Left lung (tissue), 10 donors: ENCODE data around the gene TMEM14B. TPM values are rescaled to one million over a fixed set of nuclear protein-coding genes. Genes with fewer than 3 reads are reported as not detected.

Experiments used
- ATAC-seq: fragments of 200-7000 bp; cut with Tn5 transposase; one replicate; pipeline ENCODE4 v1.9.1; 2020; ENCODE audit warnings: moderate library complexity
- DNase-seq, 4 donors: peaks; one replicate each; pipeline ENCODE4 v3.0.0-alpha.2; 2013 to 2020
- H3K27ac ChIP-seq, 2 donors: fragments of 200-600 bp; sonication (generic) in 1 of 2; one replicate each; pipeline versions ENCODE4 v1.5.0 to v1.8.0; 2020 to 2021
- H3K27me3 ChIP-seq, 2 donors: fragments of 200-600 bp; sonication (generic) in 1 of 2; one replicate each; pipeline versions ENCODE4 v1.5.0 to v1.8.0; 2020 to 2021
- H3K36me3 ChIP-seq, 2 donors: fragments of 200-600 bp; sonication (generic) in 1 of 2; one replicate each; pipeline versions ENCODE4 v1.5.0 to v1.8.0; 2020 to 2021
- H3K4me1 ChIP-seq, 2 donors: fragments of 200-600 bp; one replicate each; pipeline ENCODE4 v1.8.0; 2021
- H3K4me3 ChIP-seq, 2 donors: fragments of 200-600 bp; sonication (generic) in 1 of 2; one replicate each; pipeline versions ENCODE4 v1.5.0 to v1.8.0; 2020 to 2021; ENCODE audit warnings: mild to moderate bottlenecking in 1 of 2
- H3K9me3 ChIP-seq, 2 donors: fragments of 200-600 bp; sonication (generic) in 1 of 2; one replicate each; pipeline versions ENCODE4 v1.5.0 to v1.8.0; 2020 to 2021
- CTCF ChIP-seq, 2 donors: fragments of 200-600 bp; sonication (generic) in 1 of 2; IDR thresholded peaks; one replicate each; pipeline versions ENCODE4 v1.5.0 to v1.8.0; 2021; ENCODE audit warnings: antibody characterized with exemption in 2 of 2
- intact Hi-C, 2 donors: fragments of 100-400 bp; cut with DNase I; formaldehyde crosslinking; loops; one replicate each; pipeline versions ENCODE4 v1.11.2 to v1.14.2; 2022
- polyA plus RNA-seq, 6 donors: library from polyadenylated mRNA; unstranded; fragments of 120-200 nt; gene quantifications; one replicate each; pipeline ENCODE4 v1.2.1, GENCODE V29; 2013; ENCODE audit not compliant: insufficient read length in 6 of 6
- total RNA-seq, 2 donors: library from RNA; stranded (reverse); fragmentation: NEBNext Ultra II Directional; extraction: Animal tissue kit (Norgen Biotek cat#: 25700); gene quantifications; one replicate each; pipeline ENCODE4 v1.2.1, GENCODE V29; 2021
- donor health status: DM: no; HTN: yes; CAD: no.
- donor health status: DM: no; HTN: no; CAD: no.

The TMEM14B gene
- total and polyA plus RNA-seq, 8 donors, result 71.1 to 117 (median 103) TPM

- DNase-seq (no peak), ATAC-seq (no peak)
- Histone ChIP-seq H3K4me3 (no peak overlapping the region), H3K9me3 (no peaks in the 10 kb centered on the region), H3K4me1 (no peaks in the 10 kb centered on the region), H3K27ac (no peak overlapping the region), H3K36me3 (peaks cover 0 to 38% of the 10 kb centered on the region in 2 donors), H3K27me3 (no peaks in the 10 kb centered on the region)
- no peak for TF ChIP-seq CTCF (IDR thresholded peaks at IDR 0.05)
- intact Hi-C loops, result no loop called here
These were observed 23.8 kb downstream of the TMEM14B start for GRCh38 chr6:10771371-10771894.

GRCh38 chr6:10778230-10778629, 30.6 kb downstream of the TMEM14B start:
- no peaks in the 10 kb centered on the region for H3K9me3 ChIP-seq
- H3K27me3 ChIP-seq, result no peaks in the 10 kb centered on the region
- no peak for TF ChIP-seq CTCF (IDR thresholded peaks at IDR 0.05)
- no peaks in the 10 kb centered on the region for H3K4me1 ChIP-seq
- ATAC-seq, result no peak
- H3K27ac ChIP-seq, result no peak overlapping the region
- no peak overlapping the region for H3K4me3 ChIP-seq
- H3K36me3 ChIP-seq, result peaks cover 0 to 18% of the 10 kb centered on the region in 2 donors
- intact Hi-C loops, result no loop called here
- DNase-seq, result no peak

- no peak for ATAC-seq
These were observed 31.5 kb downstream of the TMEM14B start for GRCh38 chr6:10779076-10779475.

GRCh38 chr6:10791673-10792072, 44.1 kb downstream of the TMEM14B start:
- intact Hi-C loops, result no loop called here
- no peak for TF ChIP-seq CTCF (IDR thresholded peaks at IDR 0.05)
- H3K36me3 ChIP-seq, result peaks cover 0 to 14% of the 10 kb centered on the region in 2 donors

More at GRCh38 chr6:10779076-10779475, 31.5 kb downstream of the TMEM14B start:
- no peaks in the 10 kb centered on the region for H3K4me1 ChIP-seq
- H3K4me3 ChIP-seq, result no peak overlapping the region
- H3K27me3 ChIP-seq, result no peaks in the 10 kb centered on the region
- no peak for DNase-seq
- TF ChIP-seq CTCF (IDR thresholded peaks at IDR 0.05), result no peak
- H3K9me3 ChIP-seq, result no peaks in the 10 kb centered on the region
- H3K27ac ChIP-seq, result no peak overlapping the region
- intact Hi-C loops, result no loop called here
- H3K36me3 ChIP-seq, result peaks cover 0 to 20% of the 10 kb centered on the region in 2 donors

GRCh38 chr6:10792101-10792500, 44.5 kb downstream of the TMEM14B start:
- no peak for TF ChIP-seq CTCF (IDR thresholded peaks at IDR 0.05)
- Histone ChIP-seq H3K27ac (no peak overlapping the region), H3K9me3 (no peaks in the 10 kb centered on the region), H3K27me3 (no peaks in the 10 kb centered on the region), H3K4me1 (no peaks in the 10 kb centered on the region), H3K36me3 (peaks cover 0 to 14% of the 10 kb centered on the region in 2 donors), H3K4me3 (no peak overlapping the region)
- DNase-seq (no peak), ATAC-seq (no peak)
- intact Hi-C loops, result no loop called here

More at GRCh38 chr6:10791673-10792072, 44.1 kb downstream of the TMEM14B start:
- Histone ChIP-seq H3K27me3 (no peaks in the 10 kb centered on the region), H3K27ac (no peak overlapping the region), H3K4me1 (no peaks in the 10 kb centered on the region), H3K4me3 (no peak overlapping the region), H3K9me3 (no peaks in the 10 kb centered on the region)
- DNase-seq, result no peak
- ATAC-seq, result no peak
